HUDEP-2 (cell line): ENCODE data around the gene PRR20B.
"Not testable (repeated sequence)": the region's sequence is repeated elsewhere in the genome, so short reads cannot be mapped to it uniquely, and the experiment has no call there.

Experiments used
- DNase-seq, 76 experiments: peaks; one replicate each; lab custom pipeline; 2025; ENCODE audit not compliant: unreplicated experiment in 76 of 76; lab: John Stamatoyannopoulos, UW

PRR20B gene

GRCh38 chr13:57147188-57147587 lies at the start of gene PRR20B:
Gene PRR20B, plus strand, starts transcription at chr13:57147488. Its CDS starts 387 bp downstream, at chr13:57147875.
- not testable (repeated sequence) for DNase-seq

GRCh38 chr13:57114945-57115344 lies 32.3 kb upstream of the PRR20B start:
- DNase-seq: no peak

- DNase-seq: no peak
These were observed 23.6 kb upstream of the PRR20B start for GRCh38 chr13:57123681-57124080.

GRCh38 chr13:57128909-57129308 lies 18.4 kb upstream of the PRR20B start:
- no peak for DNase-seq

- no peak for DNase-seq
These were observed 11.2 kb upstream of the PRR20B start for GRCh38 chr13:57136093-57136492.

GRCh38 chr13:57137585-57137984 lies 9.7 kb upstream of the PRR20B start:
- DNase-seq: no peak

- DNase-seq: no peak
These were observed 8.3 kb upstream of the PRR20B start for GRCh38 chr13:57138988-57139387.

- DNase-seq: not testable (repeated sequence)
These were observed 7.5 kb upstream of the PRR20B start for GRCh38 chr13:57139781-57140180.

GRCh38 chr13:57140235-57140968 lies 6.9 kb upstream of the PRR20B start, which contains the start of gene PRR20A:
Gene PRR20A, plus strand, starts transcription at chr13:57140918. Its CDS starts 387 bp downstream, at chr13:57141305.
- DNase-seq: not testable (repeated sequence)

- not testable (repeated sequence) for DNase-seq
These were observed 818 bp downstream of the PRR20B start for GRCh38 chr13:57148106-57148505.

- DNase-seq: not testable (repeated sequence)
These were observed 6.5 kb downstream of the PRR20B start, which contains the start of gene PRR20C for GRCh38 chr13:57153761-57154160. Gene PRR20C, plus strand, starts transcription at chr13:57154061. Its CDS starts 387 bp downstream, at chr13:57154448.

GRCh38 chr13:57160332-57160731 lies 13.0 kb downstream of the PRR20B start, which contains the start of gene PRR20D:
Gene PRR20D, plus strand, starts transcription at chr13:57160632. Its CDS starts 387 bp downstream, at chr13:57161019.
- not testable (repeated sequence) for DNase-seq

- DNase-seq: not testable (repeated sequence)
These were observed 19.6 kb downstream of the PRR20B start, which contains the start of gene PRR20E for GRCh38 chr13:57166897-57167296. Gene PRR20E, plus strand, starts transcription at chr13:57167197. Its CDS starts 387 bp downstream, at chr13:57167584.

GRCh38 chr13:57191667-57192066 lies 44.4 kb downstream of the PRR20B start:
- DNase-seq: no peak
